Activated CD4-positive, alpha-beta memory T cell treated with anti-CD3 and anti-CD28 coated beads, Interleukin-2, amount 10 ng/mL, durations not matched to agents 7 days and 5 days (primary cell): ENCODE data around the gene PRPF6. TPM values are rescaled to one million over a fixed set of nuclear protein-coding genes. Genes with fewer than 3 reads are reported as not detected.

Experiments
- CTCF ChIA-PET: fragments of 350-600 bp; sonication (Branson Sonifier 250); formaldehyde crosslinking; loops from one replicate; lab custom pipeline; 2021; ENCODE audit warnings: antibody characterized with exemption, inconsistent platforms; lab: Charles Lee
- POLR2A ChIA-PET: fragments of 350-600 bp; sonication (Branson Sonifier 250); formaldehyde crosslinking; loops from one replicate; lab custom pipeline; 2021; ENCODE audit warnings: antibody characterized with exemption; lab: Charles Lee
- DNase-seq: peaks from one replicate; pipeline ENCODE4 v3.0.0-alpha.2; 2020
- H3K27ac Mint-ChIP-seq: one replicate; pipeline ENCODE4 v1.8.0; 2021; ENCODE audit warnings: mild to moderate bottlenecking, mixed read lengths
- H3K27me3 Mint-ChIP-seq: one replicate; pipeline ENCODE4 v1.8.0; 2021; ENCODE audit warnings: mixed read lengths
- H3K36me3 Mint-ChIP-seq: one replicate; pipeline ENCODE4 v1.8.0; 2021; ENCODE audit warnings: low read depth, mixed read lengths
- H3K4me1 Mint-ChIP-seq: one replicate; pipeline ENCODE4 v1.8.0; 2021; ENCODE audit warnings: mixed read lengths
- H3K4me3 Mint-ChIP-seq: one replicate; pipeline ENCODE4 v1.8.0; 2021; ENCODE audit warnings: mild to moderate bottlenecking, mixed read lengths
- H3K9me3 Mint-ChIP-seq: one replicate; pipeline ENCODE4 v1.8.0; 2021; ENCODE audit warnings: mixed read lengths
- total RNA-seq, 2 experiments: library from RNA; stranded (reverse); gene quantifications; one replicate each; pipeline ENCODE4 v1.2.3, GENCODE V29; 2021

Gene PRPF6
- total RNA-seq, 2 experiments from 2014 or later, result 58.4 to 60.4 TPM

- Mint-ChIP-seq H3K27me3 (peaks cover 19% of the 10 kb centered on the region), H3K9me3 (no peaks in the 10 kb centered on the region), H3K27ac (peak within 1 kb of the TSS; percentile 92), H3K36me3 (peaks cover 40% of the 10 kb centered on the region), H3K4me3 (peak within 1 kb of the TSS; percentile 93), H3K4me1 (peaks cover 54% of the 10 kb centered on the region)
- peak; percentile 81 for DNase-seq
- POLR2A ChIA-PET, result interaction anchor here (1.0 to 5.9 kb wide), 7 partner anchors 10 to 453 kb away, joined by 3 to 74 read pairs (median 10); partner anchors contain the start of genes GMEB2, PRPF6, SAMD10 and TCEA2
- CTCF ChIA-PET, result interaction anchor here (1.0 to 2.6 kb wide), 9 partner anchors 13 to 99 kb away, joined by 3 to 19 read pairs (median 3); partner anchors contain the start of genes PRPF6, SAMD10 and TCEA2
Observed at GRCh38 chr20:64079273-64080012, 98.5 kb downstream of the PRPF6 start, which contains the start of gene RGS19. RGS19 (minus strand) TSS chr20:64079518; CDS start chr20:64076886, 2,632 bp downstream.

- Mint-ChIP-seq H3K36me3 (peaks cover 33% of the 10 kb centered on the region), H3K4me3 (peak within 1 kb of the TSS; percentile 93), H3K4me1 (peaks cover 54% of the 10 kb centered on the region), H3K9me3 (no peaks in the 10 kb centered on the region), H3K27me3 (peaks cover 25% of the 10 kb centered on the region), H3K27ac (peak within 1 kb of the TSS; percentile 92)
- POLR2A ChIA-PET, result interaction anchor here (1.0 to 5.9 kb wide), 6 partner anchors 11 to 453 kb away, joined by 3 to 74 read pairs (median 10); partner anchors contain the start of genes GMEB2, PRPF6 and SAMD10
- CTCF ChIA-PET, result interaction anchor here (1.1 to 2.6 kb wide), 6 partner anchors 17 to 100 kb away, joined by 3 to 19 read pairs (median 4); partner anchors contain the start of genes PRPF6, SAMD10 and TCEA2
- no peak for DNase-seq
Observed at GRCh38 chr20:64080013-64080812, 99.3 kb downstream of the PRPF6 start, which contains the start of gene OPRL1. OPRL1 (plus strand) TSS chr20:64080082; CDS start chr20:64092721, 12,639 bp downstream.

GRCh38 chr20:64080813-64081623 is 100.1 kb downstream of the PRPF6 start:
- Mint-ChIP-seq H3K36me3 (peaks cover 25% of the 10 kb centered on the region), H3K4me3 (peak overlapping the region; percentile 66), H3K4me1 (peaks cover 46% of the 10 kb centered on the region), H3K27ac (peak overlapping the region; percentile 28), H3K27me3 (peaks cover 33% of the 10 kb centered on the region), H3K9me3 (no peaks in the 10 kb centered on the region)
- ChIA-PET POLR2A (interaction anchor here (0.9 to 2.1 kb wide), 4 partner anchors 12 to 560 kb away, joined by 3 to 11 read pairs (median 6); partner anchors contain the start of genes PRPF6, SAMD10 and TPD52L2), CTCF (no interaction called here)
- DNase-seq, result no peak

- ChIA-PET POLR2A (interaction anchor here (0.9 to 1.0 kb wide), 2 partner anchors 217 to 560 kb away, joined by 3 to 4 read pairs; partner anchors contain the start of gene TPD52L2), CTCF (interaction anchor here (1.3 kb wide), 1 partner anchor 43 kb away, joined by 3 read pairs; no protein-coding TSS in a partner anchor)
- Mint-ChIP-seq H3K9me3 (no peaks in the 10 kb centered on the region), H3K36me3 (peaks cover 20% of the 10 kb centered on the region), H3K4me3 (peak overlapping the region; percentile 13), H3K4me1 (peaks cover 40% of the 10 kb centered on the region), H3K27ac (peak overlapping the region; percentile 54), H3K27me3 (peaks cover 36% of the 10 kb centered on the region)
- no peak for DNase-seq
Observed at GRCh38 chr20:64081624-64081964, 100.7 kb downstream of the PRPF6 start.

- H3K4me1 Mint-ChIP-seq, result peaks cover 36% of the 10 kb centered on the region
- DNase-seq, result no peak
- CTCF ChIA-PET, result interaction anchor here (1.3 kb wide), 1 partner anchor 43 kb away, joined by 3 read pairs; no protein-coding TSS in a partner anchor
- H3K27me3 Mint-ChIP-seq, result peaks cover 36% of the 10 kb centered on the region
- peak overlapping the region; percentile 30 for H3K4me3 Mint-ChIP-seq
- POLR2A ChIA-PET, result no interaction called here
- peaks cover 3% of the 10 kb centered on the region for H3K9me3 Mint-ChIP-seq
- H3K36me3 Mint-ChIP-seq, result peaks cover 15% of the 10 kb centered on the region
- H3K27ac Mint-ChIP-seq, result peak overlapping the region; percentile 54
Observed at GRCh38 chr20:64082126-64082731, 101.3 kb downstream of the PRPF6 start.

Other genes with a start within 250 kb of the PRPF6 start
- 100 to 1,000 TPM; 181 to 186 TPM for gene LIME1, start 244.5 kb upstream of the PRPF6 start, total RNA-seq
- gene SLC2A4RG, start 241.4 kb upstream of the PRPF6 start, total RNA-seq, result 10 to 100 TPM; 88.3 to 90.4 TPM
- gene ZBTB46, start 149.9 kb upstream of the PRPF6 start, total RNA-seq, result under 1 TPM; 0.53 to 0.65 TPM
- gene ABHD16B, start 119.6 kb upstream of the PRPF6 start, total RNA-seq, result not detected
- gene TPD52L2, start 115.9 kb upstream of the PRPF6 start, total RNA-seq, result 10 to 100 TPM; 48.2 to 48.7 TPM
- gene DNAJC5, start 86.0 kb upstream of the PRPF6 start, total RNA-seq, result 10 to 100 TPM; 58.6 to 59.7 TPM
- 10 to 100 TPM; 36.3 to 36.6 TPM for gene UCKL1, start 24.7 kb upstream of the PRPF6 start, total RNA-seq
- gene ZNF512B, start 11.2 kb upstream of the PRPF6 start, total RNA-seq, result 10 to 100 TPM; 16.5 to 16.7 TPM
- gene SAMD10, start 1.5 kb upstream of the PRPF6 start, total RNA-seq, result 10 to 100 TPM; 18.3 to 21.0 TPM
- gene C20orf204, start 55.0 kb downstream of the PRPF6 start, total RNA-seq, result 1 to 10 TPM; 6.9 to 7.2 TPM
- under 1 TPM; 0.25 TPM for gene SOX18, start 68.5 kb downstream of the PRPF6 start, total RNA-seq
- 10 to 100 TPM; 66.3 to 74.1 TPM for gene TCEA2, start 82.1 kb downstream of the PRPF6 start, total RNA-seq
- 100 to 1,000 TPM; 119 to 122 TPM for gene RGS19, start 98.4 kb downstream of the PRPF6 start, total RNA-seq
- 1 to 10 TPM; 1.2 to 1.6 TPM for gene OPRL1, start 99.0 kb downstream of the PRPF6 start, total RNA-seq
- gene LKAAEAR1, start 103.3 kb downstream of the PRPF6 start, total RNA-seq, result under 1 TPM in 1 of 2 experiments, not detected in 1; 0.38 TPM
- not detected for gene NPBWR2, start 126.4 kb downstream of the PRPF6 start, total RNA-seq
- not detected for gene MYT1, start 183.3 kb downstream of the PRPF6 start, total RNA-seq